ENCODE results near the gene GABARAPL2.

GABARAPL2 gene

GRCh38 chr16:75622761-75623605 lies 56.8 kb downstream of the GABARAPL2 start, which contains the start of gene ADAT1:
ADAT1 (minus strand) TSS chr16:75623281; CDS start chr16:75620799, 2,482 bp downstream.
- no peak within 1 kb of the TSS for H4K5ac ChIP-seq (ENCODE audit: low read length)
- no peaks in the 10 kb centered on the region for H3K27me3 ChIP-seq (ENCODE audit: insufficient read depth, low read length, poor library complexity)
- no peak within 1 kb of the TSS for H3K4ac ChIP-seq (ENCODE audit: low read depth, low read length)
- H2BK5ac ChIP-seq (ENCODE audit: low read length) = peak within 1 kb of the TSS; percentile 5
- no peak within 1 kb of the TSS for H4K8ac ChIP-seq (ENCODE audit: low read depth, low read length)
- H3K56ac ChIP-seq (ENCODE audit: low read length) = peak within 1 kb of the TSS; percentile 91
- peak within 1 kb of the TSS; percentile 49 for H3K4me3 ChIP-seq (ENCODE audit: low read length)
- H2BK120ac ChIP-seq (ENCODE audit: low read depth, low read length) = no peak within 1 kb of the TSS
- peaks cover 6% of the 10 kb centered on the region for H3K4me1 ChIP-seq (ENCODE audit: control insufficient read depth, low read depth, low read length)
- DNase-seq = peak; percentile 100
- H3K9ac ChIP-seq (ENCODE audit: low read length) = peak within 1 kb of the TSS; percentile 81
- peak within 1 kb of the TSS; percentile 61 for H3K4me2 ChIP-seq (ENCODE audit: low read length)
- peaks cover 17% of the 10 kb centered on the region for H3K36me3 ChIP-seq (ENCODE audit: control insufficient read depth, insufficient read depth, low read length)
- peaks cover 7% of the 10 kb centered on the region for H3K79me1 ChIP-seq (ENCODE audit: low read length)
- WGBS (ENCODE audit: extremely low coverage, insufficient coverage, low lambda C conversion rate) = no CpG with 5 or more reads among the region's 62 CpGs
- H2AK5ac ChIP-seq (ENCODE audit: low read length) = no peak within 1 kb of the TSS
- H3K79me2 ChIP-seq (ENCODE audit: control insufficient read depth, insufficient read depth, low read length) = peaks cover 5% of the 10 kb centered on the region
- no peak within 1 kb of the TSS for H2BK15ac ChIP-seq (replicated peaks; ENCODE audit: low read depth)
- peak within 1 kb of the TSS; percentile 35 for H3K18ac ChIP-seq (ENCODE audit: low read length)
- no peak within 1 kb of the TSS for H3K23ac ChIP-seq (ENCODE audit: low read length)
- H3K27ac ChIP-seq (ENCODE audit: low read depth, low read length) = peak within 1 kb of the TSS; percentile 69

- no peak overlapping the region for H4K5ac ChIP-seq (ENCODE audit: low read length)
- peaks cover 5% of the 10 kb centered on the region for H3K79me2 ChIP-seq (ENCODE audit: control insufficient read depth, insufficient read depth, low read length)
- no peak overlapping the region for H3K4me2 ChIP-seq (ENCODE audit: low read length)
- H3K56ac ChIP-seq (ENCODE audit: low read length) = no peak overlapping the region
- no peak overlapping the region for H2BK5ac ChIP-seq (ENCODE audit: low read length)
- peak; percentile 87 for DNase-seq
- H3K79me1 ChIP-seq (ENCODE audit: low read length) = peaks cover 7% of the 10 kb centered on the region
- H3K27ac ChIP-seq (ENCODE audit: low read depth, low read length) = peak overlapping the region; percentile 17
- peaks cover 31% of the 10 kb centered on the region for H3K36me3 ChIP-seq (ENCODE audit: control insufficient read depth, insufficient read depth, low read length)
- no peak overlapping the region for H3K4me3 ChIP-seq (ENCODE audit: low read length)
- no peak overlapping the region for H3K4ac ChIP-seq (ENCODE audit: low read depth, low read length)
- peaks cover 6% of the 10 kb centered on the region for H3K4me1 ChIP-seq (ENCODE audit: control insufficient read depth, low read depth, low read length)
- no peak overlapping the region for H3K9ac ChIP-seq (ENCODE audit: low read length)
- no CpG with 5 or more reads among the region's 4 CpGs for WGBS (ENCODE audit: extremely low coverage, insufficient coverage, low lambda C conversion rate)
- H2BK120ac ChIP-seq (ENCODE audit: low read depth, low read length) = no peak overlapping the region
- H2AK5ac ChIP-seq (ENCODE audit: low read length) = no peak overlapping the region
- H4K8ac ChIP-seq (ENCODE audit: low read depth, low read length) = no peak overlapping the region
- no peaks in the 10 kb centered on the region for H3K27me3 ChIP-seq (ENCODE audit: insufficient read depth, low read length, poor library complexity)
- no peak overlapping the region for H2BK15ac ChIP-seq (replicated peaks; ENCODE audit: low read depth)
- no peak overlapping the region for H3K23ac ChIP-seq (ENCODE audit: low read length)
- no peak overlapping the region for H3K18ac ChIP-seq (ENCODE audit: low read length)
Measured at GRCh38 chr16:75624921-75625334, 58.7 kb downstream of the GABARAPL2 start.

- Histone ChIP-seq H3K18ac (ENCODE audit: low read length) (no peak overlapping the region), H2BK15ac (replicated peaks; ENCODE audit: low read depth) (no peak overlapping the region), H3K4me3 (ENCODE audit: low read length) (no peak overlapping the region), H3K4ac (ENCODE audit: low read depth, low read length) (no peak overlapping the region), H4K8ac (ENCODE audit: low read depth, low read length) (no peak overlapping the region), H3K9ac (ENCODE audit: low read length) (no peak overlapping the region), H4K5ac (ENCODE audit: low read length) (no peak overlapping the region), H3K27ac (ENCODE audit: low read depth, low read length) (no peak overlapping the region), H3K4me2 (ENCODE audit: low read length) (no peak overlapping the region), H3K23ac (ENCODE audit: low read length) (no peak overlapping the region), H3K56ac (ENCODE audit: low read length) (no peak overlapping the region), H2BK120ac (ENCODE audit: low read depth, low read length) (no peak overlapping the region), H3K79me2 (ENCODE audit: control insufficient read depth, insufficient read depth, low read length) (peaks cover 5% of the 10 kb centered on the region), H3K4me1 (ENCODE audit: control insufficient read depth, low read depth, low read length) (peaks cover 6% of the 10 kb centered on the region), H3K36me3 (ENCODE audit: control insufficient read depth, insufficient read depth, low read length) (peaks cover 38% of the 10 kb centered on the region), H3K79me1 (ENCODE audit: low read length) (peaks cover 5% of the 10 kb centered on the region), H3K27me3 (ENCODE audit: insufficient read depth, low read length, poor library complexity) (no peaks in the 10 kb centered on the region), H2AK5ac (ENCODE audit: low read length) (no peak overlapping the region), H2BK5ac (ENCODE audit: low read length) (no peak overlapping the region)
- no peak for DNase-seq
- no CpG with 5 or more reads among the region's 4 CpGs for WGBS (ENCODE audit: extremely low coverage, insufficient coverage, low lambda C conversion rate)
Measured at GRCh38 chr16:75626806-75627205, 60.6 kb downstream of the GABARAPL2 start.

Measured in mesendoderm (in vitro differentiated cells).